CD4-positive, alpha-beta memory T cell (primary cell): ENCODE data around the gene MRPL10. TPM values are rescaled to one million over a fixed set of nuclear protein-coding genes. Genes with fewer than 3 reads are reported as not detected.

Experiments
- CTCF ChIA-PET: fragments of 350-600 bp; sonication (Branson Sonifier 250); formaldehyde crosslinking; loops from one replicate; lab custom pipeline; 2021; ENCODE audit warnings: inconsistent platforms; ENCODE audit not compliant: partially characterized antibody; lab: Charles Lee
- POLR2A ChIA-PET: fragments of 350-600 bp; sonication (Branson Sonifier 250); formaldehyde crosslinking; loops from one replicate; lab custom pipeline; 2021; ENCODE audit not compliant: partially characterized antibody; lab: Charles Lee
- DNase-seq, 5 donors: peaks; one replicate each; pipeline versions ENCODE4 v3.0.0 to v3.0.0-alpha.2; 2020 to 2022; ENCODE audit warnings: mixed read lengths in 1 of 5
- H3K27ac ChIP-seq: one replicate; pipeline ENCODE4 v1.7.0; 2013; ENCODE audit warnings: low read depth, low read length
- H3K27me3 ChIP-seq: 2 replicates; pipeline ENCODE4 v1.7.0; 2013; ENCODE audit warnings: mild to moderate bottlenecking, low read length, moderate library complexity; ENCODE audit not compliant: insufficient read depth
- H3K36me3 ChIP-seq: 2 replicates; pipeline ENCODE4 v1.7.0; 2013; ENCODE audit warnings: mild to moderate bottlenecking, low read length, moderate library complexity; ENCODE audit not compliant: insufficient read depth
- H3K4me1 ChIP-seq: 2 replicates; pipeline ENCODE4 v1.7.0; 2013; ENCODE audit warnings: mild to moderate bottlenecking, low read length, moderate library complexity; ENCODE audit not compliant: insufficient read depth
- H3K4me3 ChIP-seq, 2 donors: one replicate each; pipeline ENCODE4 v1.7.0; 2013; ENCODE audit warnings: low read length in 2 of 2, mild to moderate bottlenecking in 1 of 2
- H3K9me3 ChIP-seq, 2 donors: one replicate each; pipeline ENCODE4 v1.7.0; 2013; ENCODE audit warnings: low read length in 2 of 2, control low read depth in 1 of 2; ENCODE audit not compliant: control insufficient read depth in 1 of 2
- H3K27ac Mint-ChIP-seq, 7 donors: one replicate each; pipeline ENCODE4 v1.8.0; 2020 to 2021; ENCODE audit warnings: mixed read lengths in 7 of 7, mild to moderate bottlenecking in 6 of 7, inconsistent platforms in 3 of 7, moderate library complexity in 3 of 7
- H3K27me3 Mint-ChIP-seq, 2 donors: one replicate each; pipeline ENCODE4 v1.8.0; 2020 to 2021; ENCODE audit warnings: mixed read lengths in 2 of 2
- H3K36me3 Mint-ChIP-seq, 2 donors: one replicate each; pipeline ENCODE4 v1.8.0; 2020 to 2021; ENCODE audit warnings: mixed read lengths in 2 of 2, inconsistent platforms in 1 of 2, mild to moderate bottlenecking in 1 of 2
- H3K4me1 Mint-ChIP-seq, 4 donors: one replicate each; pipeline ENCODE4 v1.8.0; 2020 to 2021; ENCODE audit warnings: mixed read lengths in 4 of 4, mild to moderate bottlenecking in 1 of 4
- H3K4me3 Mint-ChIP-seq, 8 donors: one replicate each; pipeline ENCODE4 v1.8.0; 2020 to 2021; ENCODE audit warnings: mixed read lengths in 8 of 8, mild to moderate bottlenecking in 7 of 8, moderate library complexity in 6 of 8, inconsistent platforms in 3 of 8
- H3K9me3 Mint-ChIP-seq, 8 donors: one replicate each; pipeline ENCODE4 v1.8.0; 2020 to 2021; ENCODE audit warnings: mixed read lengths in 8 of 8, mild to moderate bottlenecking in 5 of 8, inconsistent platforms in 3 of 8, moderate library complexity in 1 of 8
- intact Hi-C: fragments of 100-400 bp; cut with micrococcal nuclease; formaldehyde crosslinking; loops from one replicate; pipeline ENCODE4 v1.15.1; 2023
- polyA plus RNA-seq, 2 donors: library from polyadenylated mRNA; unstranded; fragments of 300-500 nt; fragmentation: Illumina TruSeq; gene quantifications; one replicate each; pipeline ENCODE4 v1.2.3, GENCODE V29; 2021
- total RNA-seq, 2 experiments: library from RNA; stranded (reverse); gene quantifications; one replicate each; pipeline ENCODE4 v1.2.3, GENCODE V29; 2021

Gene MRPL10
- total and polyA plus RNA-seq, 4 experiments from 2014 or later, result 39.6 to 69.6 (median 43.6) TPM

DNA sequence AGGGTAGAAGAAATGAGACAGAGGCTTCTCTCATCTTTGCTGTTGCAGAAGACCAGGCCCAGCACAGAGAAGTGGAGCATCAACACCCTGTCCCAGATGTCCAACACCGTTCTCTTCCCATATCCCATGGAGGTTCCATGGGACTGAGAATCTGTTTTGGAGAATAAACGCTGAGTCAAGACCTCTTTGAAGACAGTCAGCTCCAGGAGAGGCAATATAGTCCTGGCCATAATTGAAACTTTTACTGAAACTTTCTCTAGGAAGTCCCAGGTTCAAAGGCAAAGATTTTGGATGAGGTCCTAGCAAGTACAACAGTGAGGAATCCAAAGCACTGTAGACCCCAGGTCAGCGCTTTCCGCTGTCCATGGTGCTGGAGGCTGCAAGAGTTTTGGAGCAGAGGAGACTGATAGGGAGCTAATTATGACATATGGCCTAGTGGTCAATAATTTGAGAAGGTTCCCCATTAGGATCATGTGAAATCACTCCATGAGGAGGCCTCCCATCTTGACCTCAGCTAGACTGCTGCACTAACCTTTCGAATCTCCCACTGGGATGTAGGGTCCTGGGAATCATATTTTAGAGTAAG is 45.7 kb downstream of the MRPL10 start:
- no peak overlapping the region for H3K27ac Mint-ChIP-seq
- intact Hi-C loops, result no loop called here
- peaks cover 2 to 15% (median 8%) of the 10 kb centered on the region in 4 donors for H3K4me1 Mint-ChIP-seq
- Histone ChIP-seq H3K4me1 (peaks cover 9% of the 10 kb centered on the region), H3K27me3 (peaks cover 6% of the 10 kb centered on the region), H3K9me3 (no peaks in the 10 kb centered on the region), H3K36me3 (no peaks in the 10 kb centered on the region), H3K27ac (no peak overlapping the region), H3K4me3 (no peak overlapping the region)
- H3K27me3 Mint-ChIP-seq, result peaks cover 19 to 25% of the 10 kb centered on the region in 2 donors
- H3K36me3 Mint-ChIP-seq, result no peaks in the 10 kb centered on the region
- peaks cover 0 to 2% (median 0%) of the 10 kb centered on the region in 8 donors for H3K9me3 Mint-ChIP-seq
- no peak overlapping the region for H3K4me3 Mint-ChIP-seq
- POLR2A ChIA-PET, result interaction anchor here (0.9 to 1.1 kb wide), 2 partner anchors 36 to 110 kb away, joined by 3 read pairs; partner anchors contain the start of gene SP2
- CTCF ChIA-PET, result interaction anchor here (1.3 to 1.6 kb wide), 3 partner anchors 16 to 121 kb away, joined by 4 read pairs; partner anchors contain the start of gene SCRN2
- DNase-seq, result no peak

DNA sequence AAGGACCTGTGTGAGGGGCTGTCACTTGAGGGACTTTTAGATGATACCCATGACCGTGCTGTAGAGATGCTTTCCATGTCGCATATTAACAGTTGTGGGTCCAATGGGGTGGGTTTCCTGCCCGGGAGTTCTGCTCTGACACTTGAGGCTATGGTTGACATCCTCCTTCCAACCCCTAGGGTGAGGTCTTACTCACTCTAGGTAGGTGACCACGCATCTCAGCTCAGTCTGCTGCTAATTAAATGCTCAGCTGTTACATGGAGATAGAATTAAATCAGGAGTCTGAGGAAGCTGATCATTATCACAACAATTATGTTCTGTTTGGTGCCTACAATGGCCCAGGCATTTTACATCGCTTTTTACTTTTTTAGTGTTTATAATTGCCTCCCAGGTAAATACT is 49.9 kb downstream of the MRPL10 start:
- Histone ChIP-seq H3K4me1 (no peaks in the 10 kb centered on the region), H3K4me3 (no peak overlapping the region), H3K27me3 (peaks cover 9% of the 10 kb centered on the region), H3K36me3 (no peaks in the 10 kb centered on the region), H3K9me3 (no peaks in the 10 kb centered on the region), H3K27ac (no peak overlapping the region)
- peaks cover 0 to 2% (median 0%) of the 10 kb centered on the region in 8 donors for H3K9me3 Mint-ChIP-seq
- DNase-seq, result no peak
- CTCF ChIA-PET, result interaction anchor here (2.7 kb wide), 1 partner anchor 8 kb away, joined by 8 read pairs; no protein-coding TSS in a partner anchor
- H3K4me1 Mint-ChIP-seq, result peaks cover 0 to 5% (median 3%) of the 10 kb centered on the region in 4 donors
- no peak overlapping the region for H3K4me3 Mint-ChIP-seq
- intact Hi-C loops, result no loop called here
- peak overlapping the region in 2 of 7 donors; percentile 18 to 58 for H3K27ac Mint-ChIP-seq
- H3K27me3 Mint-ChIP-seq, result peaks cover 20 to 28% of the 10 kb centered on the region in 2 donors
- POLR2A ChIA-PET, result no interaction called here
- H3K36me3 Mint-ChIP-seq, result no peaks in the 10 kb centered on the region

DNA sequence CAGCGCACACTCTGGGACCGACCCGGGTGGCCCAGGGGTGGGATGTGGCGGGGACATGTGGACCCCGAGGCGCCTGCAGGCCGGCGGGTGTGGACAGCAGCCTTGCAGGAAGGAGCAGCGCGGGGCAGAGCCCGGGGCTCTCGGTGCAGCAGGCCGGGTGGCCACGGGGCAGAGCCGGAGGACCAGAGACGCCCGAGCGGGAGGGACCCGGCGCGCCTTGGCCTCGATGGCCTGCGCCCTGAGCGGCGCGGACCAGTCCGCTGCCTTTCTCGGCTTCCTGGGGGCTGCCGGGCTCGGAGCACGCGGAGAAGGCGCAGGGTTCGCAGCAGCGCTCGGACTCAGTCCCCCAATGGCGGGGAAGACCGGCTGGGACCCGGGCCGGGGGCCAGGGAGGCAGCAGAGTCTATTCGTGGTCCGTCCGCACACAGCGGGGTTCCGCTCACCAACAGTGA is 53.1 kb downstream of the MRPL10 start:
- Histone ChIP-seq H3K4me1 (no peaks in the 10 kb centered on the region), H3K27ac (no peak overlapping the region), H3K36me3 (no peaks in the 10 kb centered on the region), H3K27me3 (peaks cover 23% of the 10 kb centered on the region), H3K4me3 (no peak overlapping the region), H3K9me3 (no peaks in the 10 kb centered on the region)
- ChIA-PET CTCF (interaction anchor here (2.8 kb wide), 1 partner anchor 23 kb away, joined by 10 read pairs; no protein-coding TSS in a partner anchor), POLR2A (interaction anchor here (0.6 kb wide), 1 partner anchor 85 kb away, joined by 3 read pairs; no protein-coding TSS in a partner anchor)
- no peak for DNase-seq
- no peak overlapping the region for H3K4me3 Mint-ChIP-seq
- H3K4me1 Mint-ChIP-seq, result peaks cover 0 to 5% (median 3%) of the 10 kb centered on the region in 4 donors
- H3K27ac Mint-ChIP-seq, result no peak overlapping the region
- intact Hi-C loops, result no loop called here
- H3K27me3 Mint-ChIP-seq, result peaks cover 29 to 38% of the 10 kb centered on the region in 2 donors
- no peaks in the 10 kb centered on the region for H3K36me3 Mint-ChIP-seq
- H3K9me3 Mint-ChIP-seq, result peaks cover 0 to 5% (median 0%) of the 10 kb centered on the region in 8 donors

- H3K27ac ChIP-seq, result no peak overlapping the region
- peak; percentile 46 to 56 (median 48) for DNase-seq
- no peaks in the 10 kb centered on the region for H3K4me1 ChIP-seq
- H3K27me3 Mint-ChIP-seq, result peaks cover 33 to 35% of the 10 kb centered on the region in 2 donors
- H3K27me3 ChIP-seq, result peaks cover 23% of the 10 kb centered on the region
- peaks cover 0 to 5% (median 3%) of the 10 kb centered on the region in 4 donors for H3K4me1 Mint-ChIP-seq
- no peak overlapping the region for H3K4me3 Mint-ChIP-seq
- peaks cover 0 to 15% (median 0%) of the 10 kb centered on the region in 8 donors for H3K9me3 Mint-ChIP-seq
- no peaks in the 10 kb centered on the region for H3K36me3 ChIP-seq
- intact Hi-C loops, result loop anchor here (1.0 to 2.0 kb wide), 7 partner anchors 14 to 842 kb away; partner anchors contain the start of genes SCRN2 and TBX21
- no peaks in the 10 kb centered on the region for H3K9me3 ChIP-seq
- H3K27ac Mint-ChIP-seq, result no peak overlapping the region
- ChIA-PET CTCF (interaction anchor here (0.9 to 2.8 kb wide), 5 partner anchors 8 to 77 kb away, joined by 3 to 10 read pairs (median 4); partner anchors contain the start of gene TBX21), POLR2A (no interaction called here)
- no peaks in the 10 kb centered on the region for H3K36me3 Mint-ChIP-seq
- no peak overlapping the region for H3K4me3 ChIP-seq
These were observed 54.8 kb downstream of the MRPL10 start for GRCh38 chr17:47776330-47777197.

DNA sequence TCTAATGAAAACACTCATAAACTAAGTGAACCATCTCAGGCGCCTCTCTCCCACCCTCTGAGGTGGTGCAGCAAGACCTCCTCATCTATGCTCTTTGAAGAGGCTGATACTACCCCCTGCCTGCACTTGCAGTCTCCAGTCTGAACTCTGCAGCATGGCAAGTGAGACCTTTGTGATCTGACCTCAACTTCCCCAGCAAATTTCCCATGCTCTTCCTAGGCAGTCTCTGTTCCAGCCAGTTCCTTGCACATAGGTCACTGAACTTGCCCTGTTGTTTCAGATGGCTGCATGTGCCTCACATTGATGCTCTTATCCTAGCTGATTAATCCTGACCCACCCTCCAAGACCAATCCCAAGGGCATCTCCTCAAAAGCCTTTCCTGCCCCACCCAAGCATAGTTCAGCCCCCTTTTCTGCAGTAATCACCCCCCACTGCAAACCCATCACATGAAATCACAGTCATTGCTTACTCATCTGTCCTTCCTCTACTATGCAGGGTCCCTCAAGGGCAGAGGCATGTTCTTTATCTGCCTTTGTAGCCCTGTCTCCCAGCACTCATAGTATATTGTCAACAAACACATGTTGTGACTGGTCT is 56.3 kb downstream of the MRPL10 start:
- no peaks in the 10 kb centered on the region for H3K36me3 ChIP-seq
- Mint-ChIP-seq H3K4me3 (no peak overlapping the region), H3K27ac (no peak overlapping the region), H3K27me3 (peaks cover 31 to 32% of the 10 kb centered on the region in 2 donors), H3K9me3 (peaks cover 0 to 23% (median 5%) of the 10 kb centered on the region in 8 donors), H3K4me1 (peaks cover 0 to 5% (median 3%) of the 10 kb centered on the region in 4 donors), H3K36me3 (no peaks in the 10 kb centered on the region)
- H3K27me3 ChIP-seq, result peaks cover 23% of the 10 kb centered on the region
- DNase-seq, result no peak
- intact Hi-C loops, result no loop called here
- no peak overlapping the region for H3K27ac ChIP-seq
- H3K9me3 ChIP-seq, result no peaks in the 10 kb centered on the region
- POLR2A ChIA-PET, result no interaction called here
- H3K4me3 ChIP-seq, result no peak overlapping the region
- CTCF ChIA-PET, result interaction anchor here (0.9 to 1.3 kb wide), 3 partner anchors 9 to 76 kb away, joined by 3 to 4 read pairs (median 4); partner anchors contain the start of gene TBX21
- H3K4me1 ChIP-seq, result no peaks in the 10 kb centered on the region

GRCh38 chr17:47774331-47774730 is 57.0 kb downstream of the MRPL10 start:
- intact Hi-C loops, result no loop called here
- Mint-ChIP-seq H3K9me3 (peaks cover 0 to 23% (median 5%) of the 10 kb centered on the region in 8 donors), H3K27ac (no peak overlapping the region), H3K27me3 (peaks cover 29 to 32% of the 10 kb centered on the region in 2 donors), H3K4me1 (peaks cover 0 to 5% (median 3%) of the 10 kb centered on the region in 4 donors), H3K4me3 (no peak overlapping the region), H3K36me3 (no peaks in the 10 kb centered on the region)
- Histone ChIP-seq H3K4me3 (no peak overlapping the region), H3K36me3 (no peaks in the 10 kb centered on the region), H3K27me3 (peaks cover 23% of the 10 kb centered on the region), H3K9me3 (no peaks in the 10 kb centered on the region), H3K27ac (no peak overlapping the region), H3K4me1 (no peaks in the 10 kb centered on the region)
- no peak for DNase-seq
- ChIA-PET CTCF (interaction anchor here (0.7 to 2.7 kb wide), 2 partner anchors 8 to 41 kb away, joined by 3 to 8 read pairs; partner anchors contain the start of gene TBX21), POLR2A (no interaction called here)
